Measurements from ENCODE around the gene CHTF18. TPM values are rescaled to one million over a fixed set of nuclear protein-coding genes. Genes with fewer than 3 reads are reported as not detected.

Gene CHTF18
- polyA plus RNA-seq, 1 donor (not counting 4 experiments of a cell fraction or from before 2014, with no cell fraction given) = 5.7 TPM

GRCh38 chr16:759110-759910 lies 29.1 kb upstream of the CHTF18 start:
- Histone ChIP-seq H3K4me1 (ENCODE audit: control insufficient read depth, extremely low read depth, insufficient read depth, low read length) (peaks cover 34% of the 10 kb centered on the region), H3K36me3 (ENCODE audit: control insufficient read depth in 2 of 2, extremely low read depth in 1 of 2, insufficient read depth in 2 of 2, low read length in 2 of 2) (no peaks in the 10 kb centered on the region), H3K9me3 (ENCODE audit: control insufficient read depth, low read depth, low read length) (no peaks in the 10 kb centered on the region), H3K27me3 (ENCODE audit: control insufficient read depth, extremely low read depth, insufficient read depth, low read length) (no peaks in the 10 kb centered on the region), H3K79me2 (ENCODE audit: control insufficient read depth, insufficient read depth, low read length) (no peaks in the 10 kb centered on the region), H2AFZ (ENCODE audit: control insufficient read depth, low read length) (no peak overlapping the region), H4K20me1 (ENCODE audit: control insufficient read depth, extremely low read depth, insufficient read depth, low read length) (no peaks in the 10 kb centered on the region), H3K27ac (ENCODE audit: control insufficient read depth, insufficient read depth, low read length) (peak overlapping the region; percentile 74), H3K9me1 (ENCODE audit: control insufficient read depth, extremely low read depth, insufficient read depth, low read length) (no peaks in the 10 kb centered on the region), H3K4me2 (ENCODE audit: control insufficient read depth, extremely low read depth, insufficient read depth, low read depth, low read length) (no peak overlapping the region), H3K4me3 (ENCODE audit: control insufficient read depth in 2 of 3, extremely low read depth in 1 of 3, insufficient read depth in 2 of 3, low read depth in 1 of 3, low read length in 3 of 3) (no peak overlapping the region), H3K9ac (ENCODE audit: control insufficient read depth, extremely low read depth, insufficient read depth, low read length) (no peak overlapping the region)
- dilution Hi-C loops (cut with MboI; ENCODE audit: extremely low pct_ligation_motif_present, low sequenced_read_pairs) = no loop called here
- FAIRE-seq (no peak), DNase-seq (ENCODE audit: low read depth, low spot score) (no peak)
- TF ChIP-seq EZH2 (IDR thresholded peaks at IDR 0.05; ENCODE audit: low read length) (no peak), CTCF (optimal IDR thresholded peaks at IDR 0.05 in 1 of 3, IDR thresholded peaks at IDR 0.05 in 1 of 3, conservative IDR thresholded peaks at IDR 0.05 in 1 of 3; ENCODE audit: extremely low read depth in 1 of 3, insufficient read depth in 2 of 3, low read length in 3 of 3) (no peak)

GRCh38 chr16:760065-760464 lies 28.4 kb upstream of the CHTF18 start:
- no peak for FAIRE-seq
- no peak for DNase-seq (ENCODE audit: low read depth, low spot score)
- peak overlapping the region; percentile 63 for H3K9ac ChIP-seq (ENCODE audit: control insufficient read depth, extremely low read depth, insufficient read depth, low read length)

More at GRCh38 chr16:760065-760464, 28.4 kb upstream of the CHTF18 start:
- peaks cover 34% of the 10 kb centered on the region for H3K4me1 ChIP-seq (ENCODE audit: control insufficient read depth, extremely low read depth, insufficient read depth, low read length)
- no peaks in the 10 kb centered on the region for H3K9me1 ChIP-seq (ENCODE audit: control insufficient read depth, extremely low read depth, insufficient read depth, low read length)
- no peaks in the 10 kb centered on the region for H3K27me3 ChIP-seq (ENCODE audit: control insufficient read depth, extremely low read depth, insufficient read depth, low read length)
- H3K79me2 ChIP-seq (ENCODE audit: control insufficient read depth, insufficient read depth, low read length) = no peaks in the 10 kb centered on the region
- peak overlapping the region; percentile 33 for H2AFZ ChIP-seq (ENCODE audit: control insufficient read depth, low read length)
- H3K4me3 ChIP-seq (ENCODE audit: control insufficient read depth in 2 of 3, extremely low read depth in 1 of 3, insufficient read depth in 2 of 3, low read depth in 1 of 3, low read length in 3 of 3) = no peak overlapping the region
- dilution Hi-C loops (cut with MboI; ENCODE audit: extremely low pct_ligation_motif_present, low sequenced_read_pairs) = no loop called here
- H3K9me3 ChIP-seq (ENCODE audit: control insufficient read depth, low read depth, low read length) = no peaks in the 10 kb centered on the region
- no peaks in the 10 kb centered on the region for H3K36me3 ChIP-seq (ENCODE audit: control insufficient read depth in 2 of 2, extremely low read depth in 1 of 2, insufficient read depth in 2 of 2, low read length in 2 of 2)
- no peaks in the 10 kb centered on the region for H4K20me1 ChIP-seq (ENCODE audit: control insufficient read depth, extremely low read depth, insufficient read depth, low read length)
- no peak for TF ChIP-seq CTCF (optimal IDR thresholded peaks at IDR 0.05 in 1 of 3, IDR thresholded peaks at IDR 0.05 in 1 of 3, conservative IDR thresholded peaks at IDR 0.05 in 1 of 3; ENCODE audit: extremely low read depth in 1 of 3, insufficient read depth in 2 of 3, low read length in 3 of 3)
- no peak for TF ChIP-seq EZH2 (IDR thresholded peaks at IDR 0.05; ENCODE audit: low read length)
- peak overlapping the region; percentile 74 for H3K27ac ChIP-seq (ENCODE audit: control insufficient read depth, insufficient read depth, low read length)
- no peak overlapping the region for H3K4me2 ChIP-seq (ENCODE audit: control insufficient read depth, extremely low read depth, insufficient read depth, low read depth, low read length)

All from keratinocyte (primary cell).